Body of pancreas (tissue), 4 donors: ENCODE measurements around the gene PITPNB. TPM values are rescaled to one million over a fixed set of nuclear protein-coding genes. Genes with fewer than 3 reads are reported as not detected.

Experiments
- ATAC-seq: fragments of 150-250 bp; one replicate; pipeline ENCODE4 v1.9.1; 2016
- DNase-seq, 4 donors: peaks; one replicate each; pipeline ENCODE4 v3.0.0-alpha.2; 2019
- H3K27ac ChIP-seq, 4 donors: fragments of 200-600 bp; sonication (generic); 1 replicate in 3 of 4; 2 replicates in 1 of 4; pipeline versions ENCODE4 v1.5.1 to v1.6.1; 2016 to 2019; ENCODE audit warnings: mild to moderate bottlenecking in 1 of 4, mixed read lengths in 1 of 4, moderate library complexity in 1 of 4
- H3K27me3 ChIP-seq, 2 donors: fragments of 200-600 bp; sonication (generic); one replicate each; pipeline ENCODE4 v1.6.0; 2016; ENCODE audit warnings: mild to moderate bottlenecking in 1 of 2
- H3K36me3 ChIP-seq, 2 donors: fragments of 200-600 bp; sonication (generic); replicated peaks in 1 of 2; 2 replicates each; pipeline ENCODE4 v1.5.1; 2016; ENCODE audit warnings: low read depth in 2 of 2; ENCODE audit not compliant: insufficient read depth in 1 of 2
- H3K4me1 ChIP-seq: fragments of 200-600 bp; sonication (generic); one replicate; pipeline ENCODE4 v1.6.0; 2016
- H3K4me3 ChIP-seq, 2 donors: fragments of 200-600 bp; sonication (generic); 1 replicate in 1 of 2; 2 replicates in 1 of 2; pipeline ENCODE4 v1.5.1; 2016 to 2019
- H3K9me3 ChIP-seq, 3 donors: fragments of 200-600 bp; sonication (generic); 1 replicate in 2 of 3; 2 replicates in 1 of 3; pipeline ENCODE4 v1.5.1; 2016
- CTCF ChIP-seq, 7 experiments: fragments of 450-650 bp in 4 of 7; fragments of 200-600 bp in 3 of 7; sonication (generic) in 3 of 7; IDR thresholded peaks; one replicate each; pipeline ENCODE4 v1.5.1; 2016 to 2019; ENCODE audit warnings: antibody characterized with exemption in 7 of 7
- POLR2A ChIP-seq, 3 donors: fragments of 450-650 bp; IDR thresholded peaks; one replicate each; pipeline ENCODE4 v1.6.1; 2016; ENCODE audit warnings: antibody characterized with exemption in 3 of 3, mild to moderate bottlenecking in 2 of 3
- WGBS, 2 donors: methylation state at CpG; one replicate each; pipeline ENCODE4 v1.1.5; 2017; 5-methylcytosine and 5-hydroxymethylcytosine counted together
- intact Hi-C: fragments of 100-400 bp; cut with DNase I; formaldehyde crosslinking; loops from one replicate; pipeline ENCODE4 v1.15.1; 2023
- total RNA-seq, 2 donors: library from RNA; depleted of rRNA; stranded (reverse); fragments of >200 nt; gene quantifications; one replicate each; pipeline ENCODE4 v1.1.0, GENCODE V29; 2016

PITPNB gene
- total RNA-seq, 2 donors from 2014 or later, result 21.3 to 39.6 TPM

DNA sequence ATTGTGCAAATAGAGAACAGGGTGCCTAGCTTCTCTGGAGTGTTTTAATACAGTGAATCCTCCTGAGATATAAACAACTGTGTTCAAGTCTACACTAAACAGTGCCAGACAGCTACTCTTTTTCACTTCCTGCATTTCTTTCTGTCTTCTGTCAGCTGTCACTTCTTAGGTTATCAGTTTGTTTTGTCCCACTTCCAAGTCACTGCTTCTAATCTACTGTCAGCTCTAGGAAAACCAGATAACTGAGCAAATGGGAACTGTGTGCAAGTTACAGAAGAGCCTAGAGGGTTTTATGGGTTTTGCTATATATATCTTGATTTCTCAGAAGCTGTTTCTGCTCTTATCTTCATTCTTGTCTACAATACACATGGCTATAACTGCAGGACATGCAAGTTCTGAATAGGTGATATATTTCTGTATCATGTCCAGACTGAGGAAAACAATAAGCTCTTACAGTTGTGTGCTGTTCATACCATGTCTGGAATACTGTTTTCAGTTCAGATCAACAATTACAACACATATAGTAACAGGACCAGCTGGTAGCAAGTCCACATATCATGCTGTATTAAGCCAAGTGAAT, 5.8 kb downstream of the PITPNB start:
- peaks cover 50% of the 10 kb centered on the region for H3K4me1 ChIP-seq
- no peaks in the 10 kb centered on the region for H3K9me3 ChIP-seq
- peak; percentile 45 for ATAC-seq
- no peaks in the 10 kb centered on the region for H3K27me3 ChIP-seq
- DNase-seq, result no peak
- intact Hi-C loops, result no loop called here
- TF ChIP-seq CTCF (IDR thresholded peaks at IDR 0.05), result no peak
- no peak for TF ChIP-seq POLR2A (IDR thresholded peaks at IDR 0.05)
- peaks cover 0 to 4% of the 10 kb centered on the region in 2 donors for H3K36me3 ChIP-seq
- H3K27ac ChIP-seq, result peak overlapping the region in 3 of 4 donors; percentile 15 to 40 (median 27)
- H3K4me3 ChIP-seq, result no peak overlapping the region

GRCh38 chr22:27912101-27912500, 7.0 kb downstream of the PITPNB start:
- no peaks in the 10 kb centered on the region for H3K27me3 ChIP-seq
- H3K27ac ChIP-seq, result no peak overlapping the region
- ATAC-seq (no peak), DNase-seq (no peak)
- no peak for TF ChIP-seq CTCF (IDR thresholded peaks at IDR 0.05)
- H3K4me3 ChIP-seq, result no peak overlapping the region
- intact Hi-C loops, result no loop called here
- peaks cover 0 to 4% of the 10 kb centered on the region in 2 donors for H3K36me3 ChIP-seq
- peaks cover 40% of the 10 kb centered on the region for H3K4me1 ChIP-seq
- no peaks in the 10 kb centered on the region for H3K9me3 ChIP-seq

DNA sequence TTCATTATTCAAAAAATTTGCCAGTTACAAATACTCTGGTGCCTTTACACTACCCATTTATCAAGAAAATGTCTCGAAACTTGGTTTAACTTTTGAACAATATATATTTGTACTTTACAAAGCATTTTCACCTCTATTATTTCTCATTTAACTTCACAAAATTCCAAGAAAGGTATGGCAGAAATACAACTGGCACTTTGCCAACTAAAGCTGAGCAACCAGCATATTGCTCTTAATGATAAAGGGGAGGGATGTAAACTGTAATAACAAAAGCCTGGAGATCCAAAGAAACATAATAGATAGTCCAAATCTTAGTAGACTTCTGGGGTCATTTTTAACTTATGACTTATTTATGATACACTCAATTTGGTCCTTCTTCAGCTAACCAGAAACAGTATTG, 7.7 kb downstream of the PITPNB start:
- no peak for TF ChIP-seq POLR2A (IDR thresholded peaks at IDR 0.05)
- TF ChIP-seq CTCF (IDR thresholded peaks at IDR 0.05), result no peak
- Histone ChIP-seq H3K9me3 (no peaks in the 10 kb centered on the region), H3K27ac (no peak overlapping the region), H3K36me3 (peaks cover 0 to 4% of the 10 kb centered on the region in 2 donors), H3K4me1 (peaks cover 36% of the 10 kb centered on the region), H3K27me3 (no peaks in the 10 kb centered on the region), H3K4me3 (no peak overlapping the region)
- ATAC-seq (no peak), DNase-seq (no peak)
- intact Hi-C loops, result no loop called here
- WGBS, 2 donors, result 92 to 97% methylated on average over 1 of the region's 1 CpG

DNA sequence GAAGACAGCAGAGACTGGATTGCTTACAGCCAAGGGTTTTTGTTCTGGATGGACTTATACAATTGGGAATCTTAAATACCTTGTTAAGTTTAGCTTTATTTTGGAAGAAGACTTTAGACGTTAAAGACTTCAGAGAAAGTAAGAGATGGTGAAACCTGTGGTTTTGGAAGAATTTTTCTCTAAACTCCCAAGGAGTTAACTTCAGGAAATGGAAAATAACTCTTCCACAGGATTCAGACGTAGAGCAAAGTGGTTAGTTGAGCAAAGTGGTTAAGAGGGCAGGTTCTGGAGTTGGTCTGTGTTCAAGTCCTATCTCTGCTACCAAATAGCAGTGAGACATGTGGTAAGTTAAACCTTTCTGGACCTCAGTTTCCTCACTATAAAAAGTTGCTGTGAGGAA, 12.8 kb downstream of the PITPNB start:
- no peaks in the 10 kb centered on the region for H3K27me3 ChIP-seq
- H3K4me3 ChIP-seq, result no peak overlapping the region
- no peaks in the 10 kb centered on the region for H3K9me3 ChIP-seq
- no peak overlapping the region for H3K27ac ChIP-seq
- WGBS, 2 donors, result 61 to 76% methylated on average over 2 of the region's 2 CpGs
- no peak for ATAC-seq
- DNase-seq, result no peak
- intact Hi-C loops, result no loop called here
- TF ChIP-seq POLR2A (IDR thresholded peaks at IDR 0.05), result no peak
- no peak for TF ChIP-seq CTCF (IDR thresholded peaks at IDR 0.05)
- H3K36me3 ChIP-seq, result peaks cover 0 to 4% of the 10 kb centered on the region in 2 donors
- no peaks in the 10 kb centered on the region for H3K4me1 ChIP-seq

- intact Hi-C loops, result no loop called here
- ATAC-seq, result no peak
- TF ChIP-seq POLR2A (IDR thresholded peaks at IDR 0.05) (no peak), CTCF (IDR thresholded peaks at IDR 0.05) (no peak)
- Histone ChIP-seq H3K4me1 (no peaks in the 10 kb centered on the region), H3K4me3 (no peak overlapping the region), H3K27ac (no peak overlapping the region), H3K27me3 (no peaks in the 10 kb centered on the region), H3K36me3 (peaks cover 0 to 4% of the 10 kb centered on the region in 2 donors), H3K9me3 (no peaks in the 10 kb centered on the region)
- WGBS, 2 donors, result 70 to 79% methylated on average over 4 of the region's 4 CpGs
- no peak for DNase-seq
These were observed 13.4 kb downstream of the PITPNB start for GRCh38 chr22:27905653-27906052.
